NCI-H2227 (cell line): ENCODE results near the gene SLC4A5.
"Not testable (repeated sequence)": the region's sequence is repeated elsewhere in the genome, so short reads cannot be mapped to it uniquely, and the experiment has no call there.

Source experiments
- DNase-seq: peaks from one replicate; lab custom pipeline; 2025; ENCODE audit not compliant: unreplicated experiment; lab: John Stamatoyannopoulos, UW

Gene SLC4A5

DNA sequence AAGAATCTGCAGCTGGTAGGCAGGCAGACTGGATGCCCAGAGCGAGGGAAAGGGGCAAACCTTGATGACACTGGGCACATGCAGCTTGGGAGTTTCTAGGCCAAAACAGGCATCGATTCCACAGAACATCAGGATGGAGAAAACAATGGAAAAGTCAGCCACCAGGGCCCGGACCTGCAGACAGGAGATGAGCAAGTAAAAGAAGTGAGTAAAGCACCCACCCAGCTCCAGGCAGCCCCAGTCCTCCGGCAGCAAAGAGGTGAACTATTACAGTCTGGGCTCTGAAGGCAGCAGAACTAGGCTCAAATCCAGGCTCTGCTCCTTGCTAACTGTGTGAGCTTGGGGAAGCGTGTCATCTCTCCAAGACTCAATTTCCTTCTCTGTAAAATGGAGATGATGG lies 108.2 kb downstream of the SLC4A5 start:
- no peak for DNase-seq

- no peak for DNase-seq
These were observed 109.6 kb downstream of the SLC4A5 start for GRCh38 chr2:74233648-74234047.

DNA sequence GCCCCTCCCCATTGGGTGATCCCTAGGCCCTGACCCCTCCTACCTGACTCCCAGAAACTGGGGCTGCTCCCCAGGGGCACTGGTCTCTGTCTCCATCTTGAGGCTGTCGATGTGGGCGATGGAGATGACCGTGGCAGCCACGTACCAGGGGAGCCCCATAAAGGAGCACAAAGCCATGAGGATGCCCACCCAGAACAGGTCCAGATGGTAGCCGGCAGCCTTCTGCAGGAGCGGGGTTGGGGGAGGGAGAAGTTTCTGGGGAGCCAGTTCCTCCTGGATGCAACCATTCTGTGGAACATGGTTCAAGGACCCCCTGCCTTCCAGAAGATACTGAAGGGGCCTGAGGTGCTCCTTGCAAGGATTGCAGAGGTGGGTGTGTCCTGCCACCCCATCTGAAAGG lies 110.8 kb downstream of the SLC4A5 start:
- DNase-seq, result no peak

GRCh38 chr2:74229865-74230264 lies 113.4 kb downstream of the SLC4A5 start:
- DNase-seq, result not testable (repeated sequence)

DNA sequence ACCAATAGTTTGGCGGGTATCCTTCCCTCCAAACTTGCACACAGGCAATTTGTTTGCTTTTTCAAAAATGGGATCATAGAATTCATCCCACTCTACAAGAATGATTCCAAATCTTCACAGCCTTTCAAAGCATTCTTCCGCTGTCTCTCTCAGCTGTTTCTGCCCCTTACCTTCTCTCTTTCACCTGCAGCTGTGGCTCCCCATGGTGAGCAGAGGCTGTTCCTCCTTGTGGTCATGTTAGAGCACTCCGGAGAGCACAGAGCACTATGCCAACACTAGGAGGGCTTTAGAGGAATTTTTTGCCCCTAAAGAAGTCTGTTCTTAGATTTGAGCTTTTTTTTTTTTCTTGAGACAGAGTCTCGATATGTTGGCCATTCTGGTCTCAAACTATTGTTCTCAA lies 114.4 kb downstream of the SLC4A5 start:
- no peak for DNase-seq

DNA sequence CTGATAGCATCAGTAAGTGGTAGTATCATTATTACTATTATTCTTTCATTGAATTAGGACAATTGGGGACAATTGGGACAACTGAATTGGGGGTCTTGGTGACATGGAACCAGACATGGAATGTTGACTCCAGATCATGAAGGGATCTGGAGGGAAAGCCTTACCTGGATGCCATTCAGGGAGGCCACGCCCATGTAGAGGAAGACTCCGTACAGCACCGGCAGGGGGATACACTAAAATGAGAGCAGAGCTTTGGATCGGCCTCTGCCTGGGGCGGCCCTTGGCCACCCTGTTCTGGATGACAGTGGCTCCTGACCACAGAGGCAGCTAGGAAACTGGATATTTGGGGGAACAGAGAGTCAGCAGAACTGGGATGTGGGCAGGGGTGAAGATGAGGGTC lies 115.6 kb downstream of the SLC4A5 start:
- no peak for DNase-seq

DNA sequence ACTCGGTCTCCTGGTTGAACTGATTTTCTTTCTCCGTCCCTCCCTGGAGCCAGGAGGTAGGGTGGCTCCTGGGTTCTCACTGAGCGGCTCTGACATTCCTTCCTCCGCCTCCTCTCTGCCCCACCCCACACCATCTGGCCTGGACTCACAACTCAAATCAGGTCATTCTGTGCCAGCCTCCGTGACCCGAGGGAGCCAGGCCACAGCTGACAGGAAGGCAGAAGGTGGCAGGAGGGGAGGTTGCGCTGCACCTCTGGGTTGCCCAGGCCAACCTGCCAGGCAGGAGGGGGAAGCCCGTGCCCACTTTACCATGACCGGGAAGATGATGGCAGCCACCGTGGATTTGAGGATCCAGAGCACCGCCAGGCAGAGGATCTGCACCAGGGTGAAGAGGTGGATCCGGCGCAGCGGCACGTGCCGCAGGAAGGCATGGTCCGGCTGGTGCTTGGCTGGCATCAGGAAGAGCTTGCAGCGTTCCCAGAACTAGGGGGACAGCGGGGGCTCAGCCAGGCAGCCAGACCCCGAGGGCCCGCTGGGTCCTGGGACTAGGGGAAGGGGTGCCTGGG lies 116.5 kb downstream of the SLC4A5 start:
- DNase-seq, result no peak

DNA sequence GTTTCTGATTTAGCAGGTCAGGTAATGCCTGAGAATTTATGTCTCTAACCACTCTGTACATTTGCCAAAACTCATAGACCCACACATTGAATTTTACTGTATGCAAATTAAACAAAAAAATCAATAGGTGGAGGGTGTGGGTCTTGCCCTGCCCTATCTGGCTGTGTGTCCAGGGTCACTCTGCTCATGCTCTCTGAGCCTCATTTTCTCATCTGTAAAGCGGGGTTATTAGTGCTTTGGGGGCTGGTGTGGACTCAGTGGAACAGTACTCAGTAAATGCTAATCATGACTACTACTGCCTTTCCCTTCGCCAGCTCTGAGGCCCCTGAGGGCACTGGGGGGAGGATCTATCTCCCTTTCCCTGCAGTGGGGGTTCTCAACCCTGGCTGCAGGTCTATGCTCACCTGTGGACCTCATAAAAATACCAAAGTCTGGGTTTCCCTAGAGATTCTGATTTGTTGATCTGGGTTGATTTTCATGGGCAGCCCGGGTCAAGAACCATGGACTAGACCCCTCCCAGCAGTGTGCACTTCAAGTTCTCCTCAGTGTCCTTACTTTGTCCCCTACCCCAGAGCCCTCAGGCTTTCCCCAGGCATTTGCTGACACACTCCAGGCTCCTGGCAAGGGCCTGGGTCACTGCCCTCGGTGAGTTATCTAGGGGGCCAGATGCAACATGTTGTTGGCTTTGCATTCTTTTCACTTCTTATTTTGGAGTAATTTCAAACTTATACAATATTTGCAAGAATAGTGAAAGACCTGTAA lies 117.3 kb downstream of the SLC4A5 start:
- DNase-seq, result no peak

DNA sequence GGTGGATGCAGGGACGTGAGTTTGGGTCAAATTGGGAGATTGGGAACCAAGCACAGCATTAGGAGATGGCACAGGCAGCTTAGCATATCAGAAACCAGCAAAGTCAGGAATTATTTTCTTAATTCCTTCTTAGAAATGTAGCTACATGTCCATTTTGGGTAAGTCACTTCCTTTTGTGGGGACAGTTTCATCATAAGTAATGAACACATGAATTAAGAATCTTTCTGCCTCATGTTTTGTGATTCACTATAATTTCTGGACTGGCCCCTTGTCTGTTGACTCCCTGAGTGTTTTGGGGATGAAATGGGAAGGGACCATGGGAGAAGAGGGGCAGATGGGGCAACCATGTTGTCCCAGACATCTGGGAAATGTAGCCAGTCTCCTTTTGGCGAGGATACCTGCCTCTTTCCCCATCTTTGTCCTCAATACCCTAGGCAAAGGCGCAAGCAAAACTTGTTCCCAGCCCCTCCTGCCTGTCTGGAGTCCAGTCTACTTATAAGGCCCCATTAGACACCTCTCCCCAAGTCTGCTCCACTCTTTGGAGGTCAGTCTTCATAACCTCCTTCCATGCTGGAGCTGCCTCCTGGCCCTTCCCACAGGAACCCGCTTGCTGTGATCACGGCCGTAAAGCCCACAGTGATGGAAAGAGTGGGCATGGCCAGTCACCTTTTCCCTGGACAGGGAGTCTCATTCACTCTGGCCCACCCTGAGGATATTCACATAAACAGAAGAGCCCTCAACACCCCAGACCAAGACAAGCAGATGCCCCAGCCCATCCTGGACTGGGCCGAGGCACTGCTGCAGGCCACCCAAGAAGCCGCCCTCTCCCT lies 119.1 kb downstream of the SLC4A5 start:
- DNase-seq, result no peak

DNA sequence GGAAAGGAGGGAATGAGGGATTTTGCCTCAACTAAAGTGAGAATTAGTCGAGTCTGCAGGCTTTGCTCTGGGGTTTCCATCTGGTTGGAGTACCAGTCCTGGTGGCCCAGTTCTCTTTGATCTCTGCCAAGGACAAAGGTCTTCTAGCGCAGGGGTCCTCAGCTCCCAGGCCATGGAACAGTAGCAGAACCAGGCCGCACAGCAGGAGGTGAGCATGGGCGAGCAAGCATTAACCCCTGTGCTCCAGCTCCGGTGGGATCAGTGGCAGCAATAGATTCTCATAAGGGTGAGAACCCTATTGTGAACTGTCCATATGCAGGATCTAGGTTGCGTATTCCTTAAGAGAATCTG lies 120.9 kb downstream of the SLC4A5 start:
- no peak for DNase-seq

GRCh38 chr2:74221604-74222299 lies 121.5 kb downstream of the SLC4A5 start:
- no peak for DNase-seq

- no peak for DNase-seq
These were observed 122.1 kb downstream of the SLC4A5 start for GRCh38 chr2:74221091-74221490.

GRCh38 chr2:74219846-74220486 lies 123.2 kb downstream of the SLC4A5 start:
- DNase-seq, result no peak

GRCh38 chr2:74216642-74217041 lies 126.6 kb downstream of the SLC4A5 start:
- DNase-seq, result no peak

DNA sequence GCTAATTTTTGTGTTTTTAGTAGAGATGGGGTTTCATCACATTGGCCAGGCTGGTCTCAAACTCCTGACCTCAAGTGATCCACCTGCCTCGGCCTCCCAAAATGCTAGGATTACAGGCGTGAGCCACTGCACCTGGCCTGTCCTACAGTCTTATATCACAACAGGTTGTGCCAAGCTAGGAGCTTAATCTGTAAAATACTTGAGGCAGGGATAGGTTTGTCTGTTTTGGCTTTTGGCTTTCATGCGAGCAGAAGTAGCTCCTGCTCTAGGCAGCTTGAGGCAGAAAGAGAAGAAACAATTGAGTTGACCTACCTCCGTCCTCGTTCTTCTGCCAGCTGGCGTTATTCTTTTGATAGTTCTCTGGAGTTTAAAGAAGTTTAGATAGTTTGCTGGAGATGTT lies 127.4 kb downstream of the SLC4A5 start:
- not testable (repeated sequence) for DNase-seq

DNA sequence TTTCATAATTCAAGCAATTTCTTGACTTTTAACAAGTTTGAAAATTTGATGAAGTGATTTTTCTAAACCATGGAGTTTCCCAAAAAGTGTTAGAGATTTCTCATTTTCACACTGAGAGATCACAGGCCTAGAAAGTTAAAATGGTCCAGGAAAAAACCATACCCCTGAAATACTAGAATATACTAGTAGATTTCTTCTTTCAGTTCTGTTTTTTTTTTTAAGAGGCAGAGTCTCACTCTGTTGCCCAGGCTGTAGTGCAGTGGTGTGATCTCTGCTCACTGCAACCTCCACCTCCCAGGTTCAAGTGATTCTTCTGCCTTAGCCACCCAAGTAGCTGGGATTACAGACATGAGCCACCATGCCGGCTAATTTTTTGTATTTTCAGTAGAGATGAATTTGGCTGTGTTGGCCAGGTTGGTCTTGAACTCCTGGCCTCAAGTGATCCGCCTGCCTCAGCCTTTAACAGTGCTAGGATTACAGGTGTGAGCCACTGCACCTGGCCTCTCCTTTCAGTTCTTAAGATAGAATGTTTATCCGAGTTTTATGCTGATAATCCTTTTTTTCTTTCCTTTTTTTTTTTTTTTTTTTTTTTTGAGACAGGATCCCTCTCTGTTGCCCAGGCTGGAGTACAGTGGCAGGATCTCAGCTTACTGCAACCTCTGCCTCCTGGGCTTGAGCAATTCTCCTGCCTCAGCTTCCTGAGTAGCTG lies 130.4 kb downstream of the SLC4A5 start:
- no peak for DNase-seq

DNA sequence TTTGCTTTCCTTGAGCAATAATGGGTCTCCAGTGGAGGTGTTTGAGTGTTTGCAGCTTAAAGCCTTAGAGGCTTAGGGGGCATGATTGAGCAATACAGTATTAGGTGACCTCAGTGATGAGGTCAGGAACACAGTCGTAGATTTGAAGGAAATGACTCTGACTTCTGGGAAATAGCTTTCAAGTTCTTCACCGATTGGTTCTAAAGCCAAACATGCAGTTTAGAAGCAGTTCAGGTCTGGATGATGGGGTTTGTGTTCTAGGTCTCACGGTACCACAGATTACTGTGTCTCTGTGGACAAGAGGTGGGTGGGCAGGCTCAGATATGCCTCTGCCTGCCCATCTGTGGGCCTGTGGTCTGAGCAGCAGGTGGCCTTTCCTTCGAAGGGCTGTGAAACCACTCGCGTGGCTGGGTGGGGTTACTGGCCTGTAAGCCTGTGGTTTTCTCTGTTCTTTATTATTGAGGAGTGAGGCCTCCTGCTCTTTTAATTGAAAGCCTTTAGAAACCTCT lies 137.0 kb downstream of the SLC4A5 start:
- DNase-seq, result no peak

DNA sequence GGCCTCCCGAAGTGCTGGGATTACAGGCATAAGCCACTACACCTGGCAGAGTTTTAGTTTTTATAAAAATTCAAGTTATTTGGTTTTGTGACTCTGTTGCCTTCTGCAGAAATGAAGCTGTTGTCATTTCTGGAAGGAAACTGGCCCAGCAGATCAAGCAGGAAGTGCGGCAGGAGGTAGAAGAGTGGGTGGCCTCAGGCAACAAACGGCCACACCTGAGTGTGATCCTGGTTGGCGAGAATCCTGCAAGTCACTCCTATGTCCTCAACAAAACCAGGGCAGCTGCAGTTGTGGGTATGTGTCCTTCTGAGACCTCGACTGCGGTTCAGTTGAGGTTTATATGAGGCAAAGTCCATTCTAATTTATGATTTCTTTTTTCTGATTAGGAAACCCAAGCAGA lies 137.6 kb downstream of the SLC4A5 start:
- no peak for DNase-seq

DNA sequence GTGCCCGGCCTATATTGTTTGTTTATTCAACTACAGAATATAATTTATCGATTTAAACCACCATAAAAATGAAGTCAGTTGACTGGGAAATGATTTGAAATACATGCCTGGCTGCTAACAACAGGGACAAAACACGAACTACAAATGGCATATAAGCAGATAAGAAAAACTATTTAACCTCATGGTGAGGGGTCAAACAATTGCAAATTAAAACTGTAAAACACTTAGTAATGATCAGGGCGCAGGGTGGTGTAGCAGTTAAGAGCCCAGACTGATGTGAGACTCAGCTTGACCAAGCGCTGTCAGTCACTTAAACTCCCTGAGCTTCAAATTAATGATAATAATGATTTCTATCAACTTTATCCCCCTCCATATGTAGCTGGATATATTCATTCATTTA lies 138.1 kb downstream of the SLC4A5 start:
- no peak for DNase-seq

GRCh38 chr2:74204436-74204835 lies 138.8 kb downstream of the SLC4A5 start:
- no peak for DNase-seq
